ENCODE measurements around the gene SLC38A6. TPM values are rescaled to one million over a fixed set of nuclear protein-coding genes. Genes with fewer than 3 reads are reported as not detected.

The SLC38A6 gene
- total RNA-seq, 1 experiment from 2014 or later = 28.0 TPM

GRCh38 chr14:61077951-61078720 is 97.1 kb downstream of the SLC38A6 start:
- TF ChIP-seq CTCF (conservative IDR thresholded peaks at IDR 0.05; ENCODE audit: low read depth, low read length) (no peak), EZH2 (IDR thresholded peaks at IDR 0.05; ENCODE audit: borderline replicate concordance, low read depth, low read length, poor library complexity, severe bottlenecking) (no peak)
- peak; percentile 12 for DNase-seq (ENCODE audit: low spot score)
- POLR2A ChIA-PET (ENCODE audit: low non-redundant PET) = no interaction called here
- peaks cover 26% of the 10 kb centered on the region for H3K4me1 ChIP-seq (ENCODE audit: insufficient read depth, low read length, poor library complexity, severe bottlenecking)
- H3K4me3 ChIP-seq (ENCODE audit: low read depth, low read length, poor library complexity, severe bottlenecking) = no peak overlapping the region
- no peaks in the 10 kb centered on the region for H3K27me3 ChIP-seq (replicated peaks; ENCODE audit: insufficient read depth, low read depth, low read length, poor library complexity)
- intact Hi-C loops (cut with micrococcal nuclease; ENCODE audit: unreplicated experiment) = no loop called here
- H3K36me3 ChIP-seq (ENCODE audit: insufficient read depth, low read length, poor library complexity, severe bottlenecking) = no peaks in the 10 kb centered on the region
- BruUV-seq (replicated peaks) = no TSS peak
- CTCF ChIA-PET = interaction anchor here (0.7 kb wide), 1 partner anchor 174 kb away, joined by 3 read pairs; no protein-coding TSS in a partner anchor
- no peak overlapping the region for H3K27ac ChIP-seq (ENCODE audit: low read depth, low read length, poor library complexity, severe bottlenecking)
- H3K9me3 ChIP-seq (ENCODE audit: low read depth, low read length, poor library complexity, severe bottlenecking) = no peaks in the 10 kb centered on the region

GRCh38 chr14:61080591-61081010 is 99.6 kb downstream of the SLC38A6 start:
- Histone ChIP-seq H3K4me1 (ENCODE audit: insufficient read depth, low read length, poor library complexity, severe bottlenecking) (peaks cover 26% of the 10 kb centered on the region), H3K9me3 (ENCODE audit: low read depth, low read length, poor library complexity, severe bottlenecking) (no peaks in the 10 kb centered on the region), H3K36me3 (ENCODE audit: insufficient read depth, low read length, poor library complexity, severe bottlenecking) (no peaks in the 10 kb centered on the region), H3K4me3 (ENCODE audit: low read depth, low read length, poor library complexity, severe bottlenecking) (no peak overlapping the region), H3K27ac (ENCODE audit: low read depth, low read length, poor library complexity, severe bottlenecking) (peak overlapping the region; percentile 78), H3K27me3 (replicated peaks; ENCODE audit: insufficient read depth, low read depth, low read length, poor library complexity) (no peaks in the 10 kb centered on the region)
- CTCF ChIA-PET = no interaction called here
- POLR2A ChIA-PET (ENCODE audit: low non-redundant PET) = no interaction called here
- no TSS peak for BruUV-seq (replicated peaks)
- intact Hi-C loops (cut with micrococcal nuclease; ENCODE audit: unreplicated experiment) = no loop called here
- DNase-seq (ENCODE audit: low spot score) = peak; percentile 87
- TF ChIP-seq EZH2 (IDR thresholded peaks at IDR 0.05; ENCODE audit: borderline replicate concordance, low read depth, low read length, poor library complexity, severe bottlenecking) (no peak), CTCF (conservative IDR thresholded peaks at IDR 0.05; ENCODE audit: low read depth, low read length) (peak; percentile 32; the same call in 1 of the 2 replicates)

GRCh38 chr14:61088081-61088480 is 107.0 kb downstream of the SLC38A6 start:
- CTCF ChIA-PET = interaction anchor here (1.1 kb wide), 1 partner anchor 86 kb away, joined by 4 read pairs; no protein-coding TSS in a partner anchor
- DNase-seq (ENCODE audit: low spot score) = no peak
- no peak overlapping the region for H3K27ac ChIP-seq (ENCODE audit: low read depth, low read length, poor library complexity, severe bottlenecking)
- TF ChIP-seq EZH2 (IDR thresholded peaks at IDR 0.05; ENCODE audit: borderline replicate concordance, low read depth, low read length, poor library complexity, severe bottlenecking) (no peak), CTCF (conservative IDR thresholded peaks at IDR 0.05; ENCODE audit: low read depth, low read length) (no peak)
- H3K27me3 ChIP-seq (replicated peaks; ENCODE audit: insufficient read depth, low read depth, low read length, poor library complexity) = no peaks in the 10 kb centered on the region
- no TSS peak for BruUV-seq (replicated peaks)
- POLR2A ChIA-PET (ENCODE audit: low non-redundant PET) = no interaction called here
- no peaks in the 10 kb centered on the region for H3K4me1 ChIP-seq (ENCODE audit: insufficient read depth, low read length, poor library complexity, severe bottlenecking)
- H3K4me3 ChIP-seq (ENCODE audit: low read depth, low read length, poor library complexity, severe bottlenecking) = no peak overlapping the region
- intact Hi-C loops (cut with micrococcal nuclease; ENCODE audit: unreplicated experiment) = no loop called here
- no peaks in the 10 kb centered on the region for H3K36me3 ChIP-seq (ENCODE audit: insufficient read depth, low read length, poor library complexity, severe bottlenecking)
- H3K9me3 ChIP-seq (ENCODE audit: low read depth, low read length, poor library complexity, severe bottlenecking) = no peaks in the 10 kb centered on the region

Measured in A673 (cell line).